IMR-90 (cell line): ENCODE data around the gene PNMA1.

Experiments
- CHD1 ChIP-seq: IDR thresholded peaks from 2 replicates; pipeline ENCODE4 v1.6.1; 2012; ENCODE audit warnings: low read depth, low read length, improper control_type of control experiment
- CTCF ChIP-seq: conservative IDR thresholded peaks from 2 replicates; pipeline ENCODE4 v1.5.1; 2012; ENCODE audit warnings: mild to moderate bottlenecking, low read depth, low read length, improper control_type of control experiment
- ELK1 ChIP-seq: fragments of 150-350 bp; IDR thresholded peaks from 2 replicates; pipeline ENCODE4 v1.6.1; 2016; ENCODE audit warnings: low read depth, mild to moderate bottlenecking, low read length, moderate library complexity, borderline replicate concordance
- MAFK ChIP-seq: IDR thresholded peaks from 2 replicates; pipeline ENCODE4 v1.6.1; 2012; ENCODE audit warnings: low read depth, low read length, improper control_type of control experiment
- MAZ ChIP-seq: IDR thresholded peaks from 2 replicates; pipeline ENCODE4 v1.6.1; 2012; ENCODE audit warnings: low read depth, mild to moderate bottlenecking, low read length, improper control_type of control experiment, moderate library complexity, borderline replicate concordance
- POLR2A ChIP-seq: IDR thresholded peaks from 2 replicates; pipeline ENCODE4 v1.6.1; 2012; ENCODE audit warnings: mild to moderate bottlenecking, low read depth, low read length
- RAD21 ChIP-seq: IDR thresholded peaks from 2 replicates; pipeline ENCODE4 v1.6.1; 2012; ENCODE audit warnings: low read length, improper control_type of control experiment
- RCOR1 ChIP-seq: IDR thresholded peaks from 2 replicates; pipeline ENCODE4 v1.6.1; 2012; ENCODE audit warnings: mild to moderate bottlenecking, low read length, improper control_type of control experiment; ENCODE audit not compliant: insufficient replicate concordance
- RFX5 ChIP-seq: IDR thresholded peaks from 2 replicates; pipeline ENCODE4 v1.8.0; 2012; ENCODE audit warnings: low read depth, mild to moderate bottlenecking, low read length, moderate library complexity
- SMC3 ChIP-seq: fragments of 150-350 bp; IDR thresholded peaks from 2 replicates; pipeline ENCODE4 v1.6.1; 2016; ENCODE audit warnings: low read depth, mild to moderate bottlenecking, antibody characterized with exemption, low read length, moderate library complexity
- USF2 ChIP-seq: fragments of 150-350 bp; IDR thresholded peaks from 2 replicates; pipeline ENCODE4 v1.6.1; 2017; ENCODE audit warnings: mild to moderate bottlenecking, antibody characterized with exemption, low read length, low read depth

- TF ChIP-seq CTCF (no peak), POLR2A (no peak), RAD21 (no peak), ELK1 (no peak), USF2 (no peak), SMC3 (no peak), MAFK (no peak), MAZ (no peak), RCOR1 (no peak), CHD1 (no peak), RFX5 (no peak)
Measured at GRCh38 chr14:73726025-73726961, 12.1 kb upstream of the PNMA1 start.
